Fibroblast of mammary gland (primary cell): ENCODE results near the gene TRIL.

Experiments used
- DNase-seq: peaks from one replicate; pipeline ENCODE4 v3.0.0-alpha.2; 2010; ENCODE audit warnings: low read depth
- H3K4me3 ChIP-seq: 2 replicates; pipeline ENCODE4 v1.5.1; 2011; ENCODE audit warnings: low read depth, mild to moderate bottlenecking, low read length, moderate library complexity; ENCODE audit not compliant: control insufficient read depth
- TF ChIP-seq, protein P1 (sequence below): conservative IDR thresholded peaks from 2 replicates; pipeline ENCODE4 v1.5.1; 2011; ENCODE audit warnings: low read depth, low read length, inconsistent platforms; ENCODE audit not compliant: control insufficient read depth, insufficient read depth

Gene TRIL

DNA sequence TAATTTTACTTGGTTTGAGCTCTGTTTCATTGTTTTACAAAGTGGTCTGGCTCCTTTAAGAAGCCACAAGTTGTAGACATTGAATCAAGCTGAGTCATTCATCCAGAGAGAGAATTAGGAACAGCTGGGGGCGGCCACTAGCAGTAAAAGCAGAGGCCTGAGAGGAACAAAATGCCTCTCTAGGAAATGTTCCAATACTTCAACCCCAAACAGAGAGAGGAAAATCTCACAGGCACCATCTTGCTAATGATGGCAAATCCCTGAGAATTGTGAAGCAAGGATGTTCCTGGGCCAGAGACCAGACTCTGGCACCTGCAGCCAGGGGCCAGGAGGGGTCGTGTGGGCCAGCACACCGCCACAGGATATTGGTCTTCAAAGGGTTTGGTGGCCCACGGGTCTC lies 26.5 kb upstream of the TRIL start:
- TF ChIP-seq, protein P1, sequence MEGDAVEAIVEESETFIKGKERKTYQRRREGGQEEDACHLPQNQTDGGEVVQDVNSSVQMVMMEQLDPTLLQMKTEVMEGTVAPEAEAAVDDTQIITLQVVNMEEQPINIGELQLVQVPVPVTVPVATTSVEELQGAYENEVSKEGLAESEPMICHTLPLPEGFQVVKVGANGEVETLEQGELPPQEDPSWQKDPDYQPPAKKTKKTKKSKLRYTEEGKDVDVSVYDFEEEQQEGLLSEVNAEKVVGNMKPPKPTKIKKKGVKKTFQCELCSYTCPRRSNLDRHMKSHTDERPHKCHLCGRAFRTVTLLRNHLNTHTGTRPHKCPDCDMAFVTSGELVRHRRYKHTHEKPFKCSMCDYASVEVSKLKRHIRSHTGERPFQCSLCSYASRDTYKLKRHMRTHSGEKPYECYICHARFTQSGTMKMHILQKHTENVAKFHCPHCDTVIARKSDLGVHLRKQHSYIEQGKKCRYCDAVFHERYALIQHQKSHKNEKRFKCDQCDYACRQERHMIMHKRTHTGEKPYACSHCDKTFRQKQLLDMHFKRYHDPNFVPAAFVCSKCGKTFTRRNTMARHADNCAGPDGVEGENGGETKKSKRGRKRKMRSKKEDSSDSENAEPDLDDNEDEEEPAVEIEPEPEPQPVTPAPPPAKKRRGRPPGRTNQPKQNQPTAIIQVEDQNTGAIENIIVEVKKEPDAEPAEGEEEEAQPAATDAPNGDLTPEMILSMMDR, result no peak
- DNase-seq, result peak; percentile 90
- no peak overlapping the region for H3K4me3 ChIP-seq

DNA sequence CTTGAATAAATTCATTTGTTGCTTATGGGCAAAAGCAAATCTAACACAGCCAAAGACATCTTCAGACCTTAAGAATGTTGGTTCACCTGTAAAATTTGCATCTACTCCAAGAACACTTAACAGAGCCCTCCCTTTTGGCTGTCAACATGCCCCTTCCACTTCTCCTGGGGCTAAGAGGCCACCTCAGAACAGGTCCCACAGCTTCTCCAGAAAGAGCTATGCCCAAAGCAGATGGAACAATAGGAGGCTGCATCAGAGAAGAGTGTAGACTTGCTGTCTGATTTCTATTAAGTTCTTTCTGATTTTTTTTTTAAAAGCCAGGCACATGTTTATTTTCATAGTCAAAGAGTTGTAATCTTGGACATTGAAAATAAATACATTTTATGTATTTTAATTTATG lies 26.1 kb upstream of the TRIL start:
- no peak for DNase-seq
- no peak overlapping the region for H3K4me3 ChIP-seq
- TF ChIP-seq, protein P1, result no peak

DNA sequence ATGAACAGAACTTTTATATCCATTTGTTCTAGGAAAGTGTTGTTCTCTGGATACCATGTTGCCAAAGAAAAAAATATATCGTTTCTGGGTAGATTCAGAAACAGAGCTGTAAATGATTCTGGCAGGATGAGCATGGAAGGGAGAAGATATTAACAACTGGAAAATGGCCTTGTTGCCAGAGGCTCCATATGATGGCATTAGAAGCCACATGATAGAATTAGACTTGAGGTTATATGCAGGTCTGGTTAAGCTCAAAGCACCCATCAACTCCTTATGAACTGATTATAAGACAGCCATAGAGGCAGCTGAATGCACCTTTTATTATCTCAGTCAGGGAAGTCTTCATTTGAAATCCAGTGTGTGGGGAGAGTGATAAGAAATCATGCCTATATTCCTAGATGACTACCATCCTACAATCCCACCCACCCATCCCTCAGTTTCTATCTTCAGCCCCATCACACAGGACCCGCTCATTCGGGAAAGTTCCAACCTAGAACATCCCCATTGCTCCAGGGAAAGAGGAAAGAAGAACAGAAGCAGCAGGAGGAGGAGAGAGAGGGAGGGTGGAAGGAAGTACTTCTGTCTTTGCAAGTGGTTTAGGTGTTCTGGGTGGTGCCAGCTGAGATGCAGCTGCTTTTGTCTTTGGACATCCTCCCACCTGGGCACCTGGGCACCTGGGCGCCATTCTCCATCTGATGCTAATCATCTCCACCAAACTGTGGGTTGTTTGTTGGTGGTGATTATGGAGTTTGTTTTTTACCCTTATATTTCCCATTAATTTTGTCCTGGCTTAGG lies 25.5 kb upstream of the TRIL start:
- TF ChIP-seq, protein P1, result no peak
- H3K4me3 ChIP-seq, result no peak overlapping the region

DNA sequence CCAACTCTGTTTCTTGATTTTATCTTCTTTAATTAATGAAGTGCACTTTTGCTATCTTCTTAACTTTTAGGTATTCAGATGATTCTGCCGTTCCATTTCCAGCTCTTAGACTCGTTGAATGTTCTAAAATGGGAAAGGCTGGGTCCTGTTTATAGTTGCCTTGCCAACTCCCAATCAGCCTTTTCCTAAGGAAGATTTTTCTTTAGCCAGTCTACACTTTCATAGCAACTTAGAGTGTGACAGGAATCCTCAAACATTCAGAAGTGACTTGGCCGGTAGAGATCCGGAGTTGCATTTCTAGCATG lies 23.0 kb upstream of the TRIL start:
- TF ChIP-seq, protein P1, result no peak
- DNase-seq, result no peak
- H3K4me3 ChIP-seq, result no peak overlapping the region

More for the DNA sequence above, 25.5 kb upstream of the TRIL start:
- no peak for DNase-seq

DNA sequence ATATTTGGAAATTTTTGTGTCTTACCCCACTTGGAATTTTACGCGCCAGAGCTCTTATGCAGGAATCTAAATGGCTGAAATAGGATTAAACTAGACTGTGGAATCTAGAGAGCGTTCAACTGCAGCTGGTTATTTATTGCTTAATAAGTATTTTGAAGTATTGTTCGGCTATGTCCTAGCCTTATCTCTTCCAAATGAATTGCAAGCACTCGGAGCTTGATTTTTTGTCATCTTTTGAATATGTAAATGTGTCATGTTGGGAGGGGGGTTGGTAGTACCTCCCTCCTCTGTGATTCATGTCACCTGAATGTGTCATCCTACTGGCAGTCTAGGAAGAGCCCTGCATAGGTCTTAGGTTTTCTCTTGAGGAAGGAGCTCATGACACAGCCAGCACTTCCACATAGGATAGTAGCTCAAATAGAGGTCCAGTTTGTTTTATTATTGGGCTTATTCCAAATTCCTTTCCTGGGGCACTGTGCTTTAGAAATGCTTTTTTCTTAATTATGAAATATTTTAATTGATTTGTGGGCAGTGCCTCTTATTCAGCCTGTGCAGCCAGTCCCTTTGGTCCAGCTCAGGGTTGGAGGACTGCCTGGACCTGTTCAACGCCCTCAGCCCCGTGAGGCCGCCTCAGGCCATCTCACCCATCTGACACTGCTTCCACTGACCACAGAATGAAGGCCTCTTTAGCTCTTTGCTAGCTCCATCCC lies 22.5 kb upstream of the TRIL start:
- no peak overlapping the region for H3K4me3 ChIP-seq
- TF ChIP-seq, protein P1, result no peak
- DNase-seq, result peak; percentile 32

DNA sequence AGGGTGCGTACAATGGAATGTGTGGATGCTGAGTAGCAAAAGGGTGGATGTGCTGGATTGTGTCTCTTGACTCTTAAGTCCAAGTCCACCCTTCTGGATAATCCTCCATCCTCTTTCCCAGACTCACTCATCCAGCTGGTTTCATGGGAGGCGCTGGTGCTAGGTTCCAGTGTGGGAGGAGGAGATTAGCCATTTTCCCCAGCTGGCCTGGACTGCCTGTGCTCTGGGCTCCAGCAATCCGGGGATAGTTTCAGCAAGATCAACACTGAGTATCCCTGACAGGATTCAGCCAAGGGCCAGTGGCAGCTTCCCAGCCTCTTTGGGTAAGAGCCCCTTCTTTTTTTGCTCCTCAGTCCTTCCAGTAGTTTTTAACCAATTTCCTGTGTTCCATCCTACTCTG lies 21.6 kb upstream of the TRIL start:
- DNase-seq, result no peak
- no peak overlapping the region for H3K4me3 ChIP-seq
- TF ChIP-seq, protein P1, result no peak
